Suprapubic skin (tissue), 4 donors: ENCODE data around the gene NPW. TPM values are rescaled to one million over a fixed set of nuclear protein-coding genes. Genes with fewer than 3 reads are reported as not detected.

Source experiments
- DNase-seq, 2 donors: peaks; one replicate each; pipeline ENCODE4 v3.0.0-alpha.2; 2019; ENCODE audit warnings: low spot score in 2 of 2
- H3K27ac ChIP-seq: fragments of 200-600 bp; sonication (generic); one replicate; pipeline ENCODE4 v1.5.1; 2019
- H3K27me3 ChIP-seq: fragments of 200-600 bp; sonication (generic); one replicate; pipeline ENCODE4 v1.5.1; 2019
- H3K36me3 ChIP-seq: fragments of 200-600 bp; sonication (generic); one replicate; pipeline ENCODE4 v1.5.1; 2019
- H3K4me1 ChIP-seq: fragments of 200-600 bp; sonication (generic); one replicate; pipeline ENCODE4 v1.5.1; 2019
- H3K4me3 ChIP-seq: fragments of 200-600 bp; sonication (generic); one replicate; pipeline ENCODE4 v1.5.1; 2019; ENCODE audit warnings: mild to moderate bottlenecking
- H3K9me3 ChIP-seq: fragments of 200-600 bp; sonication (generic); one replicate; pipeline ENCODE4 v1.5.1; 2019
- CTCF ChIP-seq, 2 donors: fragments of 200-600 bp in 1 of 2; fragments of 450-650 bp in 1 of 2; sonication (generic) in 1 of 2; IDR thresholded peaks; one replicate each; pipeline ENCODE4 v1.5.1; 2016 to 2019; ENCODE audit warnings: antibody characterized with exemption in 2 of 2, mild to moderate bottlenecking in 1 of 2, moderate library complexity in 1 of 2
- EP300 ChIP-seq: sonication (generic); formaldehyde crosslinking; IDR thresholded peaks from one replicate; pipeline ENCODE4 v1.6.1; 2017; ENCODE audit warnings: antibody characterized with exemption
- POLR2A ChIP-seq, 2 donors: fragments of 450-650 bp; IDR thresholded peaks; one replicate each; pipeline ENCODE4 v1.6.1; 2017; ENCODE audit warnings: antibody characterized with exemption in 2 of 2, mild to moderate bottlenecking in 2 of 2, moderate library complexity in 2 of 2
- POLR2AphosphoS5 ChIP-seq, 3 donors: sonication (generic); formaldehyde crosslinking; IDR thresholded peaks; one replicate each; pipeline ENCODE4 v1.6.1; 2017; ENCODE audit warnings: antibody characterized with exemption in 3 of 3
- WGBS: methylation state at CpG from one replicate; pipeline ENCODE4 v1.1.5; 2018; 5-methylcytosine and 5-hydroxymethylcytosine counted together
- total RNA-seq, 4 donors: library from RNA; depleted of rRNA; stranded (reverse); fragments of >200 nt; gene quantifications; one replicate each; pipeline ENCODE4 v1.1.0, GENCODE V29; 2016

NPW gene
- total RNA-seq, 4 donors from 2014 or later: 0.65 to 5.6 (median 3.0) TPM; not detected in 1

- Histone ChIP-seq H3K27ac (no peak overlapping the region), H3K9me3 (no peaks in the 10 kb centered on the region), H3K27me3 (no peaks in the 10 kb centered on the region), H3K4me3 (no peak overlapping the region), H3K4me1 (peaks cover 76% of the 10 kb centered on the region), H3K36me3 (peaks cover 4% of the 10 kb centered on the region)
- TF ChIP-seq POLR2AphosphoS5 (IDR thresholded peaks at IDR 0.05) (no peak), EP300 (no peak)
- DNase-seq: no peak
- 64% methylated on average over 9 of the region's 22 CpGs for WGBS
These were observed 22.8 kb downstream of the NPW start for GRCh38 chr16:2042171-2042985.

- Histone ChIP-seq H3K4me3 (no peak overlapping the region), H3K36me3 (no peaks in the 10 kb centered on the region), H3K4me1 (peaks cover 70% of the 10 kb centered on the region), H3K27ac (no peak overlapping the region), H3K9me3 (no peaks in the 10 kb centered on the region), H3K27me3 (no peaks in the 10 kb centered on the region)
- 78% methylated on average over 6 of the region's 11 CpGs for WGBS
- TF ChIP-seq EP300: no peak
- no peak for TF ChIP-seq POLR2AphosphoS5 (IDR thresholded peaks at IDR 0.05)
- TF ChIP-seq CTCF (IDR thresholded peaks at IDR 0.05): no peak
- TF ChIP-seq POLR2A (IDR thresholded peaks at IDR 0.05): no peak
- DNase-seq: peak in 1 of 2 donors; percentile 65
These were observed 23.5 kb downstream of the NPW start for GRCh38 chr16:2042986-2043666.

- DNase-seq: peak in 1 of 2 donors; percentile 70
- Histone ChIP-seq H3K27ac (peak overlapping the region; percentile 10), H3K9me3 (no peaks in the 10 kb centered on the region), H3K4me1 (peaks cover 68% of the 10 kb centered on the region), H3K36me3 (no peaks in the 10 kb centered on the region), H3K27me3 (no peaks in the 10 kb centered on the region), H3K4me3 (no peak overlapping the region)
- TF ChIP-seq POLR2AphosphoS5 (IDR thresholded peaks at IDR 0.05): no peak
- TF ChIP-seq POLR2A (IDR thresholded peaks at IDR 0.05): no peak
- TF ChIP-seq CTCF (IDR thresholded peaks at IDR 0.05): no peak
- no peak for TF ChIP-seq EP300
- WGBS: 62% methylated on average over 16 of the region's 26 CpGs
These were observed 24.3 kb downstream of the NPW start for GRCh38 chr16:2043667-2044451.

- WGBS: 88% methylated on average over 19 of the region's 22 CpGs
- TF ChIP-seq POLR2A (IDR thresholded peaks at IDR 0.05) (no peak), POLR2AphosphoS5 (IDR thresholded peaks at IDR 0.05) (no peak), CTCF (IDR thresholded peaks at IDR 0.05) (no peak), EP300 (no peak)
- peaks cover 67% of the 10 kb centered on the region for H3K4me1 ChIP-seq
- no peak overlapping the region for H3K27ac ChIP-seq
- no peaks in the 10 kb centered on the region for H3K9me3 ChIP-seq
- no peaks in the 10 kb centered on the region for H3K36me3 ChIP-seq
- no peak overlapping the region for H3K4me3 ChIP-seq
- no peaks in the 10 kb centered on the region for H3K27me3 ChIP-seq
- DNase-seq: peak in 1 of 2 donors; percentile 61
These were observed 25.0 kb downstream of the NPW start for GRCh38 chr16:2044541-2044940.

GRCh38 chr16:2045965-2046892, 26.6 kb downstream of the NPW start:
- H3K9me3 ChIP-seq: no peaks in the 10 kb centered on the region
- DNase-seq: peak in 1 of 2 donors; percentile 59
- TF ChIP-seq CTCF (IDR thresholded peaks at IDR 0.05) (no peak), POLR2AphosphoS5 (IDR thresholded peaks at IDR 0.05) (no peak), EP300 (no peak), POLR2A (IDR thresholded peaks at IDR 0.05) (no peak)
- WGBS: 96% methylated on average over 19 of the region's 21 CpGs
- peaks cover 51% of the 10 kb centered on the region for H3K4me1 ChIP-seq
- peak overlapping the region; percentile 75 for H3K4me3 ChIP-seq
- peaks cover 7% of the 10 kb centered on the region for H3K36me3 ChIP-seq
- H3K27me3 ChIP-seq: no peaks in the 10 kb centered on the region
- no peak overlapping the region for H3K27ac ChIP-seq
